ENCODE data around the gene ADCY6. TPM values are rescaled to one million over a fixed set of nuclear protein-coding genes. Genes with fewer than 3 reads are reported as not detected.

ADCY6 gene
- total RNA-seq, 1 donor from 2014 or later, result 31.5 TPM

DNA sequence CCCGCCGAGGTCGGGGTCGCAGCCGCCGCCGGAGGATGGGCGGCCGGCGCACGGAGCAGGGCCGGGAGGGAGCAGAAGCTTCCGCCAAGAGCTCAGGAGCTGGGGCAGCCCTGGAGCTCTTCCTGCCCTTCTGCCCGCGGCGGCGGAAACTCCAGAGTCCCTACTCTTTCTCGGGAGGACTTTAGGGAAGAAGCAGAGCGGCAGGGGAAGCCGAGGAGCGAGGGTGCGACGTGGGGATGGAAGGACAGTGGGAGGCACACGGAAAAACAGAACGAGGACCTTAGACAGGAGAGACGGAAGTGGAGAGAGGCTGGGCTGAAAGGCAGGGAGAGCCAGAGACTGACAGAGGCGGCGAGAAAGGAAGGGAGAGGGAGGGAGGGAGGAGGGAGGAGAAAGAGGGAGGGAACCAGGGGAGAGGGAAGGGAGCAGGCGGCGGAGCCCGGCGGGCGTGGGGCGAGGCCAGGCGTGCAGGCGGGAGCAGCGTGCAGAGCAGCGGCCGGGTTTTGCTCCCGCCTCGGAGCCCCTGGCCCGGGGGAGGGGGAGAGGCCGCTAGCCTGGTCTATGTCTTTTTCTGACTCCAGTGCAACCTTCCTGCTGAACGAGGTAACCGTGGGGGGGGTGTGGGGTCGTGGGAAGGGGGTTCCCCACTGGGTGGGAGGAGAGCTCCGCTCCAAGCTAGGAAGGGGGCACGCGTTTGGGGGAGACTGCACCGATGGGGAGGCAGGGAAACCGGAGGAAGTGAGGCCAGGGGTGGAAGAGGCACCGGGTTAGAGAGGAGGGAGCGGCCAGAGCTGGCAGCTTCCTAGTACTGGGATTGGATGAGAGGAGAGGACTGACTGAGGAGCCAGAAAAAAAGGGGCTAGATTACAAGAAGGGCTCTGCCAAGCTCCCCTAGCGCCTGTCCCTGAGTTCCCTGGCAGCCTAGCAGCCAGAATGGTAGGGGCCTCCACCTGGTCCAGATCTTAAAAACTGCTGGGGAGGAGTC lies 26.5 kb upstream of the ADCY6 start:
- peak; percentile 72 for DNase-seq

GRCh38 chr12:48814262-48815125 lies 25.6 kb upstream of the ADCY6 start:
- no peak for DNase-seq

- no peak for DNase-seq
These were observed 24.8 kb upstream of the ADCY6 start for GRCh38 chr12:48813465-48814261.

DNA sequence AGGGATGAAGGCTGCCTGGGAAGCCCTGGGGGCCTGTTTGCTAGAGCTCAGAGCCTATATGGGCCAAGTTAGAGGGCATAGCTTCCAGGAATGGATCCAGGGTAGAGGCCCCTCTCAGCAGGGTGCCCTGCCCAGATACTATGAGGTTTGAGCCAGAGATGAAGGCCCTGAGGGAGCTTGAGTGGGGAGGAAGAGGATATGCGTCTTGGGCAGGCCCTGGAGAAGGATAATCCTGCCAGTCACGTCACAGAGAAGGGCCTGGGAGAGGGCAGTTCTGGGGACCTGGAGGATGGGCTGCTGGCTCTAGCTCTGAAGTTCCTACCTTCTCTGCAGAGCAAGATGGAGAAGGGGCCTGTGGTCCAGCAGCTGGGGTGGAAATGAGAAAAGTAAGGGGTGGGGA lies 23.5 kb upstream of the ADCY6 start:
- DNase-seq, result no peak

DNA sequence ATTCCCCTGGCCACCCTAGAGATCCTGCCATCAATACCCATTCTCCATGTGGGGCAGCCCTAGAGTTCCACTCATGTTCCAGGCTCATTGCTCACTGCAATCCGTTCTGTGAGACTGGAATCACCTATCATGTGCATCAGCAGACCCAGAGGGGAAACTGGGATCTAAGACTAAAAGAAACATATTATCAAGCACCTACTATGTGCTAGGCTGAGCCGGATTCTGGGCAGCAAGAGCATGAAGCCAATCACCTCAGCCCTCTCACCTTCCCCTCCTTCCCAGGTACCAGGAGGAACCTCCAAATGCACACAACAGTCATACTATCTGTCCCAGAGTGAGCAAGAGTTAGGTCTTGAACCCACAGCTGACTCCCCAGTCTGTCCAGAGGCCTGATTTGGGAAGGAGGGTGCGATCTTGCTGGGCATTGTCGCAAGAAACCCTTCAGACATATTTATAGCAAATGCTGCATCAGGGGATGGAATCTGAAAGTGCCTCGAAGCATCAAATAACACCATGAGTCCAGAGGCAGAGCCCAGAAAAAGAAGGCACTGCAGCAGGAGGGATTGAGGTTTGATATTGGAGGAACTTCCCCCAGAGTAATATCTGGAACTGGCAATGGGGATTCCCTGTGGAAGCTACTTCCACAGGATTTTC lies 22.7 kb upstream of the ADCY6 start:
- DNase-seq, result no peak

GRCh38 chr12:48810903-48811431 lies 22.1 kb upstream of the ADCY6 start:
- no peak for DNase-seq

- DNase-seq, result no peak
These were observed 19.1 kb upstream of the ADCY6 start for GRCh38 chr12:48807981-48808380.

GRCh38 chr12:48803675-48804074 lies 14.8 kb upstream of the ADCY6 start:
- DNase-seq, result no peak

- no peak for DNase-seq
These were observed 12.1 kb upstream of the ADCY6 start for GRCh38 chr12:48800971-48801370.

GRCh38 chr12:48800457-48800856 lies 11.6 kb upstream of the ADCY6 start:
- no peak for DNase-seq

DNA sequence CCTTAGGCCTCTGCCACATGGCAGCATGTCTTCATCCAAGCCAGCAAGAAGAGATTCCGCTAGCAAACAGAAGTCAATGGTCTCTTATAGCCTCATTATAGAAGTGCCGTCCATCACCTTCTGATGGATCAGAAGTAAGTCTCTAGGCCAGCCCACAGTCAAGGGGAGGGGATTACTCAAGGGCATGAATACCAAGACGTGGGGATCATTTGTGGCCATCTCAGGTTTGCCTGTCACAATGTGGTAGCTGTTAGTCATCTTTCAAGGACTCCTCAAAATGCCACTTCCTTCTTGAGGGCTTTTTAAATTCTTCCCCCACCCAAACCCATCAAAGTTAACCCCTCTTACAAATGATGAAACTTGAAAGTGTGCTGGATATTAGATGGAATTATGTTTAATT lies 8.1 kb upstream of the ADCY6 start:
- DNase-seq, result no peak

DNA sequence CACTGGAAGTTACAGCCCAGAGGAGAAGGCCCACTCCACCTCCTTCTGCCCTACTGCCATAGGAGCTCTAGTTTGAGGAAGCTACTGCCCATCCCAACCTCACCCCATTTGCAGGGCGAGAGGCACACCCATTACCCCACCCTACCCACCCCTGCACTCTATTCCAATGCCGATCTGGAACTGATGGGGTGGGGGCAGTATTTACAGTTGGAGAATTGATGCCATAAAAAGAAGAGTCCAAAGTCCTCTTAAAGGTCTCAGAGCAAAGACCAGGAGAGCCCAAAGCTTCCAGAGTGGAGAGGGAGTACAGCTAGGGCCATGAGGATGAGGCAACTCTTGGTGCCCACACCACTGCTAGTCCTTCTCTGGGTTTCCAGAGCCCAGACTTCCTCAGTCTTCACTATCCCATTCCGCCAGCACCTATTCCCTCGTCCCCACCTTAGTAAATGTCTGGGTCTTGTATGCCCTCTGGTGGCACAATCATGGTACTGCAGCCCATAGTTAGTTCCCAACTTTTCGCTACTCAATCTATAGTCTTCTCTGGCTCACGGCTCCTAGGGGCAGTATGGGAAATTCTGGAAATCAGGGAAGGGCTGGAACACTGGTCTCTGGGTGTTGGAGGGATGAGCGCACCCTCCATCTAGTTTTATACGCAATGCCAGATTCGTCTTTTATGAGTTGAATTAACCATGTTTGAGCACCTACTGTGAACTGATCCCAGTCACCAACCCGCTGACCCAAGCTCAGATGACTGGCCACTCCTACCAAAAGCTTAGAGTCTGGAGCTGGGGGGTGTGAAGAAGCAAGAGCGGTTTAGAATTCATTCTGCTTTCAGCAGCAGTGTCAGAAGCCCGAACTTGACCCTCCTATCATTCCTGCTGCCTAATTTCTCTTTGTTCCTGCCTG lies 6.9 kb upstream of the ADCY6 start:
- DNase-seq, result peak; percentile 46

DNA sequence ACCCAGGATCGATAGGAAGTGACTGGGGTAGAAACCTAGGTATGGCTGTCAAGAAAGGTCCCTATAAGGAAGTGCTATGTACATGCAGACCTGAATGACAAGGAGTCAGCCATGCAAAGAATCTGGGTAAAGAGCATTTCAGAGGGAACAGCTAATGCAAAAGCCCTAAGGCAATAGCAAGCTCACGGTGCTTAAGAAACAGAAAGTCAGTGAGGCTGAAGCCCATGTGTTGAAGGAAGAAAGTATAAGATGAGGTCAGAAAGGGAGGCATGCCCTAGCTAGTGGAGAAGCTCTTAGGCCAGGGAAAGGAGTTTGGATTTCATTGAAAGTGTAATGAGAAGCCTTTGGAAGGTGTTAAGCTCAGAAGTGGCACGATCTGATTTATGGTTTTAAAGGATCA lies 6.0 kb upstream of the ADCY6 start:
- DNase-seq, result no peak

GRCh38 chr12:48793696-48794095 lies 4.8 kb upstream of the ADCY6 start:
- DNase-seq, result no peak

- no peak for DNase-seq
These were observed 1.0 kb upstream of the ADCY6 start for GRCh38 chr12:48789858-48790326.

DNA sequence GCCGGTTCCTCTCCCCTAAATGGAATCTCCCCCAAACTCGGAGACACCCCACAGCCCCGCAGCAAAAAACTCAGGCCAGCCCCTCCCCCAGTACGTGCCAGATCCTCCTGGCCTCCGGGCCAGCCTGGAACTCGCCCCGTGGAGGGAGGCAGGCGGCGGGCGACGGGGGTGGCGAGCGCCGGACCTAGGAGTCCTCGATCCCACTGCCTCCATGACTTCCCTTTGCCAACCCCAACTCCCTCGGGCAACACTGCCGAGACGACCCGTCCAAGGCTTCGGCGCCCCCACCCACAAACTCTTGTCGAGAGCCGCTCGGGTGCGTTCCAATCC lies 400 bp downstream of the ADCY6 start:
- no peak for DNase-seq

GRCh38 chr12:48787791-48788523 lies 932 bp downstream of the ADCY6 start:
- DNase-seq, result no peak

- no peak for DNase-seq
These were observed 2.0 kb downstream of the ADCY6 start for GRCh38 chr12:48786591-48787544.

DNA sequence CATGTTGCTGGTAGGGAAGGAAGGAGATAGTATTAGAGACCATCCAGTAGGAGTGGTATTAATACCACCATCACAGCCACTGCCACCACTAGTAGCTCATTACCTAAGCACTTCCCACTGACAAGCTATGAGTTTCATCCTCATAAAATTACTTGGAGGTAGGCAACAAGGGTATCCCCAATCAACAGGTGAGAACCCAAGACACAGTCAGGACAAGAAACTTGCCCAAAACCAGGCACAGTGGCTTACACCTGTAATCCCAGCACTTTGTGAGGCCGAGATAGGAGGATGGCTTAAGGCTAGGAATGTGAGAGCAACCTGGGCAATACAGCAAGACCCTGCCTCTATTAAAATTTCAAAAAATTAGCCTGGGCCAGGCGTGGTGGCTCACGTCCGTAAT lies 5.5 kb downstream of the ADCY6 start:
- DNase-seq, result no peak
